Kidney (tissue), 14 donors: ENCODE data around the gene CYP19A1. TPM values are rescaled to one million over a fixed set of nuclear protein-coding genes. Genes with fewer than 3 reads are reported as not detected.
A peak's percentile ranks its signal among the peaks of the same experiment; 100 is the strongest.

Experiments used
- DNase-seq, 5 donors: peaks; one replicate each; pipeline ENCODE4 v3.0.0-alpha.2; 2013 to 2020
- FAIRE-seq: peaks from 2 replicates; lab custom pipeline; 2012; peaks lifted over from hg19 to GRCh38; lab: Jason Lieb, UNC
- H3K27ac ChIP-seq, 2 donors: one replicate each; pipeline ENCODE4 v1.7.0; 2013; ENCODE audit warnings: low read depth in 2 of 2, low read length in 2 of 2, inconsistent platforms in 1 of 2
- H3K27me3 ChIP-seq: one replicate; pipeline ENCODE4 v1.7.1; 2013; ENCODE audit warnings: low read length, inconsistent platforms; ENCODE audit not compliant: control insufficient read depth, insufficient read depth
- H3K36me3 ChIP-seq, 3 donors: one replicate each; pipeline versions ENCODE4 v1.7.0 to v1.7.1; 2013; ENCODE audit warnings: low read length in 3 of 3, control low read depth in 1 of 3, inconsistent platforms in 1 of 3; ENCODE audit not compliant: insufficient read depth in 3 of 3, control insufficient read depth in 2 of 3
- H3K4me1 ChIP-seq, 3 donors: one replicate each; pipeline versions ENCODE4 v1.7.0 to v1.7.1; 2013; ENCODE audit warnings: low read length in 3 of 3, inconsistent platforms in 1 of 3, low read depth in 1 of 3; ENCODE audit not compliant: control insufficient read depth in 2 of 3, insufficient read depth in 2 of 3
- H3K4me3 ChIP-seq, 3 donors: one replicate each; pipeline versions ENCODE4 v1.7.0 to v1.8.1; 2013; ENCODE audit warnings: low read length in 3 of 3, control low read depth in 1 of 3, inconsistent platforms in 1 of 3
- H3K9ac ChIP-seq, 3 donors: one replicate each; pipeline versions ENCODE4 v1.7.0 to v1.7.1; 2013; ENCODE audit warnings: low read length in 3 of 3, control low read depth in 1 of 3, inconsistent platforms in 1 of 3
- H3K9me3 ChIP-seq, 3 donors: one replicate each; pipeline versions ENCODE4 v1.7.0 to v1.7.1; 2013; ENCODE audit warnings: low read length in 3 of 3, control low read depth in 1 of 3, inconsistent platforms in 1 of 3; ENCODE audit not compliant: control insufficient read depth in 2 of 3, insufficient read depth in 1 of 3
- CTCF ChIP-seq: IDR thresholded peaks from 3 replicates; pipeline ENCODE4 v1.5.1; 2012; ENCODE audit warnings: mild to moderate bottlenecking, moderate library complexity, borderline replicate concordance; ENCODE audit not compliant: insufficient read depth; ENCODE audit errors: extremely low read depth
- intact Hi-C: fragments of 100-400 bp; cut with DNase I; formaldehyde crosslinking; loops from one replicate; pipeline ENCODE4 v1.11.1; 2022
- polyA plus RNA-seq: library from polyadenylated mRNA; stranded (reverse); fragments of 350-450 nt; fragmentation: Illumina TruSeq; extraction: RNeasy Lipid Tissue Mini Kit (QIAGEN cat#74804); gene quantifications from one replicate; pipeline ENCODE4 v1.2.3, GENCODE V29; 2014; ENCODE audit warnings: low read depth, low replicate concordance; ENCODE audit not compliant: insufficient read depth
- total RNA-seq: library from RNA; stranded (reverse); fragmentation: NEBNext Ultra II Directional; extraction: Animal tissue kit (Norgen Biotek cat#: 25700); gene quantifications from one replicate; pipeline ENCODE4 v1.2.1, GENCODE V29; 2021
- donor health status: control.
- donor health status: control.
- donor health status: control.
- donor health status: control.
- donor health status: control.
- donor health status: DM: yes; HTN: yes; CAD: no.
- donor health status: Normal renal cell carcinoma (clear cell type).

CYP19A1 gene
- total and polyA plus RNA-seq, 2 donors from 2014 or later, result 0.50 TPM; not detected in 1

GRCh38 chr15:51380999-51381806, 42.8 kb upstream of the CYP19A1 start:
- Histone ChIP-seq H3K4me1 (peaks cover 0 to 3% (median 0%) of the 10 kb centered on the region in 3 donors), H3K27ac (no peak overlapping the region), H3K9me3 (no peaks in the 10 kb centered on the region), H3K27me3 (no peaks in the 10 kb centered on the region), H3K9ac (no peak overlapping the region), H3K4me3 (no peak overlapping the region), H3K36me3 (no peaks in the 10 kb centered on the region)
- FAIRE-seq (peak; percentile 57), DNase-seq (peak in 4 of 5 donors; percentile 50 to 83 (median 73))
- intact Hi-C loops, result no loop called here
- TF ChIP-seq CTCF, result peak; percentile 78

- no peak overlapping the region for H3K4me3 ChIP-seq
- H3K4me1 ChIP-seq, result peaks cover 0 to 3% (median 0%) of the 10 kb centered on the region in 3 donors
- H3K36me3 ChIP-seq, result no peaks in the 10 kb centered on the region
- DNase-seq (no peak), FAIRE-seq (no peak)
- H3K27ac ChIP-seq, result no peak overlapping the region
- no peaks in the 10 kb centered on the region for H3K27me3 ChIP-seq
- no peak overlapping the region for H3K9ac ChIP-seq
- no peaks in the 10 kb centered on the region for H3K9me3 ChIP-seq
- intact Hi-C loops, result no loop called here
- no peak for TF ChIP-seq CTCF
These were observed 41.0 kb upstream of the CYP19A1 start for GRCh38 chr15:51379390-51379789.

DNA sequence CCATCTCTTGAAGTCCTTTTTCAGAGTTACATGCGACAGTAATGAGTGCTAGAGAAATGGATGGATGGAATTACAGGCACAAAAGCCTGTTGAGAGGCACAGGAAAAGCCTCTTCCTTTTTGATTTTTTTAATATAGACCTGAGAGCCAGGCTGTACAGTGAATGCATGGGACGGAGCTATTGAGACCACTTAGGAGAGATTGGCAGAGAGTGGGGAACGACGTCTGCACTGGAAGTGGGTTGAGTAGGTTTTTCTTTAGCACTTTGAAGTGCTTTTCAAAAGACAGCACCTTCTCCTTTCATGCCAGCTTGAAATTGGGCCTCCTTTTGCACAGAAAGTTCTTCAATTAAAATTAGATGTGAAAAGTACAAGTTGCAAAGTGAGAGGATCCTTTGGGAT, 40.0 kb upstream of the CYP19A1 start:
- no peak overlapping the region for H3K9ac ChIP-seq
- H3K9me3 ChIP-seq, result no peaks in the 10 kb centered on the region
- H3K27me3 ChIP-seq, result no peaks in the 10 kb centered on the region
- H3K4me1 ChIP-seq, result peaks cover 0 to 3% (median 0%) of the 10 kb centered on the region in 3 donors
- DNase-seq (no peak), FAIRE-seq (no peak)
- TF ChIP-seq CTCF, result no peak
- H3K27ac ChIP-seq, result no peak overlapping the region
- no peaks in the 10 kb centered on the region for H3K36me3 ChIP-seq
- intact Hi-C loops, result no loop called here
- no peak overlapping the region for H3K4me3 ChIP-seq
